H1 (cell line): ENCODE measurements around the gene FOXL1. TPM values are rescaled to one million over a fixed set of nuclear protein-coding genes. Genes with fewer than 3 reads are reported as not detected.
A peak's percentile ranks its signal among the peaks of the same experiment; 100 is the strongest.

Source experiments
- CTCF ChIA-PET: fragments of 300-600 bp; sonication (Branson Sonifier 250); formaldehyde crosslinking; loops from one replicate; lab custom pipeline; 2021; ENCODE audit not compliant: partially characterized antibody; lab: Charles Lee
- POLR2A ChIA-PET: fragments of 300-600 bp; sonication (Branson Sonifier 250); formaldehyde crosslinking; loops from one replicate; lab custom pipeline; 2021; ENCODE audit warnings: inconsistent platforms; ENCODE audit not compliant: partially characterized antibody; lab: Charles Lee
- DNase-seq, 2 experiments: peaks; one replicate each; pipeline versions ENCODE4 v3.0.0 to v3.0.0-alpha.2; 2010 to 2022; ENCODE audit warnings: low spot score in 2 of 2, low read depth in 1 of 2, mixed read lengths in 1 of 2
- FAIRE-seq: peaks from 2 replicates; lab custom pipeline; 2011; peaks lifted over from hg19 to GRCh38; lab: Jason Lieb, UNC
- H2AFZ ChIP-seq: 2 replicates; pipeline ENCODE4 v1.8.1; 2012; ENCODE audit warnings: low read length, inconsistent platforms
- H2AK5ac ChIP-seq: 2 replicates; pipeline ENCODE4 v1.6.1; 2013; ENCODE audit warnings: low read depth, low read length
- H2BK120ac ChIP-seq: replicated peaks from 2 replicates; pipeline ENCODE3; 2013; ENCODE audit warnings: low read depth, low read length, inconsistent platforms
- H2BK12ac ChIP-seq: 2 replicates; pipeline ENCODE4 v1.6.1; 2013; ENCODE audit warnings: low read depth, low read length
- H2BK15ac ChIP-seq: 2 replicates; pipeline ENCODE4 v1.6.1; 2013; ENCODE audit warnings: low read length
- H2BK20ac ChIP-seq: 2 replicates; pipeline ENCODE4 v1.6.1; 2013; ENCODE audit warnings: low read length
- H2BK5ac ChIP-seq: 2 replicates; pipeline ENCODE4 v1.6.1; 2013; ENCODE audit warnings: low read depth, low read length
- H3K14ac ChIP-seq: 2 replicates; pipeline ENCODE4 v1.6.1; 2013; ENCODE audit warnings: inconsistent platforms; ENCODE audit not compliant: insufficient read length
- H3K18ac ChIP-seq: 2 replicates; pipeline ENCODE4 v1.6.1; 2013; ENCODE audit warnings: low read length; ENCODE audit errors: extremely low read depth
- H3K23ac ChIP-seq: 2 replicates; pipeline ENCODE4 v1.6.1; 2013; ENCODE audit warnings: inconsistent platforms; ENCODE audit not compliant: insufficient read length
- H3K23me2 ChIP-seq: 2 replicates; pipeline ENCODE4 v1.6.1; 2013; ENCODE audit warnings: low read depth, low read length
- H3K27ac ChIP-seq: 2 replicates; pipeline ENCODE4 v1.6.1; 2011; ENCODE audit warnings: low read depth, low read length, inconsistent platforms
- H3K27me3 ChIP-seq, 4 experiments: replicated peaks in 1 of 4; 1 replicate in 1 of 4; 2 replicates in 3 of 4; pipeline versions ENCODE4 v1.6.1 to v1.8.1; 2011 to 2013; ENCODE audit warnings: low read length in 3 of 4, mild to moderate bottlenecking in 3 of 4, inconsistent platforms in 2 of 4, mixed read lengths in 2 of 4, moderate library complexity in 1 of 4; ENCODE audit not compliant: control insufficient read depth in 3 of 4, insufficient read depth in 3 of 4; ENCODE audit errors: extremely low read depth in 1 of 4
- H3K36me3 ChIP-seq, 4 experiments: 2 replicates each; pipeline versions ENCODE4 v1.6.1 to v1.8.1; 2011 to 2013; ENCODE audit warnings: mild to moderate bottlenecking in 4 of 4, low read length in 3 of 4, moderate library complexity in 2 of 4, control low read depth in 1 of 4, inconsistent platforms in 1 of 4; ENCODE audit not compliant: insufficient read depth in 4 of 4, control insufficient read depth in 2 of 4
- H3K4ac ChIP-seq: replicated peaks from 2 replicates; pipeline ENCODE3; 2013; ENCODE audit warnings: low read length, low read depth, mixed read lengths, inconsistent platforms; ENCODE audit not compliant: insufficient read length
- H3K4me1 ChIP-seq, 4 experiments: replicated peaks in 1 of 4; 1 replicate in 1 of 4; 2 replicates in 3 of 4; pipeline versions ENCODE4 v1.6.1 to v1.8.1; 2011 to 2013; ENCODE audit warnings: low read length in 3 of 4, inconsistent platforms in 2 of 4, mixed read lengths in 1 of 4; ENCODE audit not compliant: insufficient read depth in 4 of 4, control insufficient read depth in 3 of 4
- H3K4me2 ChIP-seq, 2 experiments: 2 replicates each; pipeline versions ENCODE4 v1.6.1 to v1.8.1; 2011 to 2013; ENCODE audit warnings: low read depth in 2 of 2, low read length in 2 of 2, control low read depth in 1 of 2, inconsistent platforms in 1 of 2, mild to moderate bottlenecking in 1 of 2; ENCODE audit not compliant: insufficient read depth in 1 of 2
- H3K4me3 ChIP-seq, 4 experiments: fragments of 200-600, 300-600 bp in 1 of 4; sonication (generic), shearing (Covaris generic), sonication (Bioruptor Twin) in 1 of 4; 2 replicates each; pipeline versions ENCODE4 v1.5.1 to v1.8.1; 2011 to 2016; ENCODE audit warnings: low read length in 4 of 4, low read depth in 3 of 4, control low read depth in 2 of 4, inconsistent platforms in 2 of 4, mild to moderate bottlenecking in 2 of 4, mixed read lengths in 1 of 4, moderate library complexity in 1 of 4; ENCODE audit not compliant: insufficient read depth in 2 of 4; ENCODE audit errors: extremely low read depth in 1 of 4
- H3K56ac ChIP-seq: replicated peaks from 2 replicates; pipeline ENCODE3; 2013; ENCODE audit warnings: low read depth, mild to moderate bottlenecking, mixed read lengths, low read length, inconsistent platforms; ENCODE audit not compliant: insufficient read length
- H3K79me1 ChIP-seq: 2 replicates; pipeline ENCODE4 v1.6.1; 2013; ENCODE audit warnings: low read depth, low read length, control low read depth
- H3K79me2 ChIP-seq, 2 experiments: 2 replicates each; pipeline versions ENCODE4 v1.6.1 to v1.8.1; 2012 to 2013; ENCODE audit warnings: low read length in 2 of 2, mild to moderate bottlenecking in 2 of 2, inconsistent platforms in 1 of 2; ENCODE audit not compliant: insufficient read depth in 2 of 2, control insufficient read depth in 1 of 2
- H3K9ac ChIP-seq, 4 experiments: replicated peaks in 1 of 4; 1 replicate in 1 of 4; 2 replicates in 3 of 4; pipeline versions ENCODE4 v1.6.1 to v1.8.1; 2011 to 2013; ENCODE audit warnings: low read depth in 3 of 4, low read length in 3 of 4, control low read depth in 2 of 4, mild to moderate bottlenecking in 2 of 4, moderate library complexity in 2 of 4, inconsistent platforms in 1 of 4; ENCODE audit errors: extremely low read depth in 1 of 4
- H3K9me3 ChIP-seq, 2 experiments: 2 replicates each; pipeline versions ENCODE4 v1.6.1 to v1.8.1; 2012 to 2013; ENCODE audit warnings: mild to moderate bottlenecking in 2 of 2, moderate library complexity in 2 of 2, control low read depth in 1 of 2, inconsistent platforms in 1 of 2, low read depth in 1 of 2, low read length in 1 of 2, mixed read lengths in 1 of 2; ENCODE audit not compliant: insufficient read depth in 2 of 2
- H4K20me1 ChIP-seq, 2 experiments: replicated peaks in 1 of 2; 2 replicates each; pipeline versions ENCODE3 to v1.8.1; 2011 to 2013; ENCODE audit warnings: inconsistent platforms in 2 of 2, low read length in 2 of 2, mild to moderate bottlenecking in 1 of 2; ENCODE audit not compliant: insufficient read depth in 2 of 2, control insufficient read depth in 1 of 2
- H4K5ac ChIP-seq: 2 replicates; pipeline ENCODE4 v1.6.1; 2013; ENCODE audit warnings: low read length, low read depth, mixed read lengths, inconsistent platforms; ENCODE audit not compliant: insufficient read length
- H4K8ac ChIP-seq: 2 replicates; pipeline ENCODE4 v1.8.0; 2013; ENCODE audit warnings: mild to moderate bottlenecking, moderate library complexity, low read length, inconsistent platforms; ENCODE audit not compliant: insufficient read depth; ENCODE audit errors: extremely low read depth
- H4K91ac ChIP-seq: replicated peaks from 2 replicates; pipeline ENCODE3; 2013; ENCODE audit warnings: low read length, mixed read lengths, inconsistent platforms; ENCODE audit not compliant: insufficient read length
- BACH1 ChIP-seq: IDR thresholded peaks from 2 replicates; pipeline ENCODE4 v1.6.1; 2012; ENCODE audit warnings: low read length, improper control_type of control experiment
- CBX8 ChIP-seq: fragments of 300-800, 300-1000 bp; sonication (generic); IDR thresholded peaks from 2 replicates; pipeline ENCODE4 v1.7.1; 2016; ENCODE audit warnings: low read depth, low read length, borderline replicate concordance
- GABPA ChIP-seq: IDR thresholded peaks from 2 replicates; pipeline ENCODE4 v1.6.1; 2011; ENCODE audit warnings: mild to moderate bottlenecking, low read length, moderate library complexity, borderline replicate concordance; ENCODE audit not compliant: insufficient read depth
- NANOG ChIP-seq: IDR thresholded peaks from 2 replicates; pipeline ENCODE4 v1.6.1; 2011; ENCODE audit warnings: low read length, low read depth, mild to moderate bottlenecking, inconsistent platforms; ENCODE audit not compliant: insufficient read depth, poor library complexity, severe bottlenecking
- POLR2A ChIP-seq, 2 experiments: IDR thresholded peaks; 1 replicate in 1 of 2; 2 replicates in 1 of 2; pipeline ENCODE4 v1.6.1; 2011; ENCODE audit warnings: low read depth in 2 of 2, low read length in 2 of 2, mild to moderate bottlenecking in 2 of 2; ENCODE audit errors: control extremely low read depth in 1 of 2
- RNF2 ChIP-seq: fragments of 200-900, 300-1000 bp; sonication (generic); IDR thresholded peaks from 2 replicates; pipeline ENCODE4 v1.7.1; 2016; ENCODE audit warnings: borderline replicate concordance, low read depth, mild to moderate bottlenecking, antibody characterized with exemption, low read length; ENCODE audit not compliant: poor library complexity, severe bottlenecking; ENCODE audit errors: missing control alignments
- SP1 ChIP-seq: IDR thresholded peaks from 2 replicates; pipeline ENCODE4 v1.6.1; 2011; ENCODE audit warnings: low read depth, low read length
- YY1 ChIP-seq: IDR thresholded peaks from 2 replicates; pipeline ENCODE4 v1.6.1; 2011; ENCODE audit warnings: low read depth, mild to moderate bottlenecking, low read length
- WGBS, 2 experiments: shearing (Covaris generic) in 1 of 2; methylation state at CpG; one replicate each; pipeline versions ENCODE4 v1.1.6 to v1.1.7; 2013 to 2015; ENCODE audit warnings: low lambda C conversion rate in 2 of 2, mixed read lengths in 2 of 2, inconsistent platforms in 1 of 2, low coverage in 1 of 2, missing lambda C conversion rate in 1 of 2; ENCODE audit not compliant: insufficient replicate concordance in 2 of 2, insufficient coverage in 1 of 2, insufficient read length in 1 of 2; ENCODE audit errors: extremely low coverage in 1 of 2, missing lambda C conversion rate in 1 of 2; 5-methylcytosine and 5-hydroxymethylcytosine counted together
- polyA plus RNA-seq, 7 experiments: library from polyadenylated mRNA; depleted of rRNA in 3 of 7; stranded (reverse) in 5 of 7; unstranded in 2 of 7; fragments of >200 nt in 5 of 7; fragments of 200-250 nt in 2 of 7; gene quantifications; 1 replicate in 5 of 7; 2 replicates in 1 of 7; 4 replicates in 1 of 7; pipeline versions ENCODE4 v1.2.1 to v1.2.3, GENCODE V29; 2011 to 2013; ENCODE audit warnings: missing spikeins in 2 of 7, mixed read lengths in 2 of 7
- total RNA-seq: library from RNA; stranded (reverse); fragmentation: NEBNext Ultra II Directional; extraction: Animal tissue kit (Norgen Biotek cat#: 25700); gene quantifications from 2 replicates; pipeline ENCODE4 v1.2.1, GENCODE V29; 2021
- TF ChIP-seq, protein P1 (sequence below): IDR thresholded peaks from 2 replicates; pipeline ENCODE4 v1.6.1; 2012; ENCODE audit warnings: low read length, inconsistent platforms

Gene FOXL1
- total and polyA plus RNA-seq, 2 of the 8 experiments (the other 6 are each of a cell fraction or from before 2014, with no cell fraction given): 0.03 TPM; not detected in 1

DNA sequence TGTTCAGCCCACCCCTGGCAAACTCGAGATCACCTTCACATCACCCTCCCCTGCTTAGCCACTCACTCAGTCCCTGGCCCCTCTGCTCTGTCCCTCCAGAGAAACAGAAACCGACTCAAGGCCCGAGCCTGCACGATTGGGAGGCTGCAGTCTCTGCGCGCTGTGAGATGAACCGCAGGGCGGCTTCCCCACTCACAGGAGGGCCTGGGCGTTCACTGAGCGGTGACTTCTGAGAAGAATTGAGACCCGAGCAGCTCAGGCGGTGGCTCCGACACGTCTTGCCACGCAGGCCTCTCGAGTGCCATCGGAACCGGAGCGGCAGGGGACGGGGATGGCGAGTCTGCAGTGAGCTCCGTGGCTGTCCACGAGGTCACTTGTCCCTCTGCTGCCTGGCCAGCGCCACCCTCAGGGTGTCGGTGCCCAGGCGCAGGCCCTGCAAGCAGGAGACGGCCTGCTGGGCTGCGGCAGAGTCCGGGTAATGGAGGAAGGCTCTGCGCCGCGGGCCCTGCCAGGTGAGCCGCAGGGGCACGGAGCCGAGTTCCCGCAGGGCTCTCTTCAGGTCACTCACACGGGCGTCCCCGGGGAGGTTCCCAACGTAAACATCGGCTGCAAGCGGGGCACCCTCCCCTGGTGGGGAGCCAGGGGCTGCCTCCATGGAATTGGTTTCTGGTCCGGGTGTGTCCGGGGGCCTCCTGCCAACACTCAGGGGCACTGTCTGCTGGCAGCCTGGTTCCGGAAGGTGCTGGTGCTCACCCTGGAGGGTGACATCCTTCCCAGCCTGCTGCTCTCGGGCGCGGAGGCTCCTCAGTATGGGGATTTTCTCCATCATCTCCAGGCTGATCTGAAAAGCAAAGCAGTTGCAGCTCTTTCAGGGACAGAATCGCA is 46.5 kb upstream of the FOXL1 start:
- H3K27ac ChIP-seq: no peak overlapping the region
- H3K79me1 ChIP-seq: no peaks in the 10 kb centered on the region
- no peaks in the 10 kb centered on the region for H3K4me1 ChIP-seq
- no peak overlapping the region for H3K14ac ChIP-seq
- H3K4ac ChIP-seq: no peak overlapping the region
- DNase-seq: no peak
- H2BK120ac ChIP-seq: no peak overlapping the region
- H4K8ac ChIP-seq: peak overlapping the region; percentile 68; the same call in 1 of the 2 replicates
- no peak overlapping the region for H2BK15ac ChIP-seq
- POLR2A ChIA-PET: no interaction called here
- no peak overlapping the region for H3K4me3 ChIP-seq
- no peaks in the 10 kb centered on the region for H3K23me2 ChIP-seq
- no peak overlapping the region for H3K9ac ChIP-seq
- H3K18ac ChIP-seq: no peak overlapping the region
- no peak overlapping the region for H2AFZ ChIP-seq
- no peak overlapping the region for H3K23ac ChIP-seq
- H3K79me2 ChIP-seq: no peaks in the 10 kb centered on the region
- no peaks in the 10 kb centered on the region for H4K20me1 ChIP-seq
- no peak overlapping the region for H4K5ac ChIP-seq
- CTCF ChIA-PET: interaction anchor here (0.9 to 2.4 kb wide), 4 partner anchors 9 to 14 kb away, joined by 3 to 16 read pairs (median 8); no protein-coding TSS in a partner anchor
- TF ChIP-seq GABPA (no peak), SP1 (no peak), RNF2 (no peak), YY1 (no peak), NANOG (no peak), BACH1 (no peak), CBX8 (no peak), POLR2A (IDR thresholded peaks at IDR 0.05; ENCODE audit: control extremely low read depth in 1 of 2, low read depth in 2 of 2, low read length in 2 of 2) (no peak)
- TF ChIP-seq, protein P1, sequence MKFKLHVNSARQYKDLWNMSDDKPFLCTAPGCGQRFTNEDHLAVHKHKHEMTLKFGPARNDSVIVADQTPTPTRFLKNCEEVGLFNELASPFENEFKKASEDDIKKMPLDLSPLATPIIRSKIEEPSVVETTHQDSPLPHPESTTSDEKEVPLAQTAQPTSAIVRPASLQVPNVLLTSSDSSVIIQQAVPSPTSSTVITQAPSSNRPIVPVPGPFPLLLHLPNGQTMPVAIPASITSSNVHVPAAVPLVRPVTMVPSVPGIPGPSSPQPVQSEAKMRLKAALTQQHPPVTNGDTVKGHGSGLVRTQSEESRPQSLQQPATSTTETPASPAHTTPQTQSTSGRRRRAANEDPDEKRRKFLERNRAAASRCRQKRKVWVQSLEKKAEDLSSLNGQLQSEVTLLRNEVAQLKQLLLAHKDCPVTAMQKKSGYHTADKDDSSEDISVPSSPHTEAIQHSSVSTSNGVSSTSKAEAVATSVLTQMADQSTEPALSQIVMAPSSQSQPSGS: no peak
- H3K36me3 ChIP-seq: no peaks in the 10 kb centered on the region
- no peak for FAIRE-seq
- H3K56ac ChIP-seq: no peak overlapping the region
- H2AK5ac ChIP-seq: no peak overlapping the region
- H3K4me2 ChIP-seq: no peak overlapping the region
- no peaks in the 10 kb centered on the region for H3K27me3 ChIP-seq
- no peak overlapping the region for H4K91ac ChIP-seq
- 93% methylated on average over 42 of the region's 49 CpGs; no CpG with 5 or more reads in 1 of the 2 experiments for WGBS, 2 experiments
- no peak overlapping the region for H2BK12ac ChIP-seq
- H2BK5ac ChIP-seq: no peak overlapping the region
- no peak overlapping the region for H2BK20ac ChIP-seq
- peaks cover 3 to 12% of the 10 kb centered on the region in 2 experiments; a peak in 2 of 4 replicates for H3K9me3 ChIP-seq
